Hippocampal formation (tissue), 2 donors: ENCODE results near the gene B3GNT4.
"Not testable (repeated sequence)": the region's sequence is repeated elsewhere in the genome, so short reads cannot be mapped to it uniquely, and the experiment has no call there.

ENCODE experiments used
- DNase-seq, 2 donors: peaks; one replicate each; lab custom pipeline; 2025; lab: John Stamatoyannopoulos, UW

B3GNT4 gene

DNA sequence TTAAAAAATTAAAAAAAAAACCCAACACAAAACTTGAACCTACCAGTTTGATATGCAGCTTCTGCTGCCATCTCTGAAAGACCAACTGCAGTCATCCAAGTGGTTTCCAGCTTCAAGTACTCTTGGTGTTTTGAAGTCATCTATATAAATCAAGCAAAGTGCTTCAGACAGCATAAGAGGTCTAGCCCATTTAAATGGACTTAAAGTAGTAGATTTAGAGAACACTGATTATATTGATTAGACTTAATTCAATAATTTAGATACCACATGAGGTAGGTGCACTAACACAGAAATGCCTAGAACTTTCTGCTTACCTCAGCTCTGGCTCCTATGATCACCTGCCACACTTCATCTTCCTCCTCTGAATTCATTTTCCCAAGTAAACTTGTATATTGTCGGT is 12.9 kb downstream of the B3GNT4 start:
- DNase-seq, result no peak

DNA sequence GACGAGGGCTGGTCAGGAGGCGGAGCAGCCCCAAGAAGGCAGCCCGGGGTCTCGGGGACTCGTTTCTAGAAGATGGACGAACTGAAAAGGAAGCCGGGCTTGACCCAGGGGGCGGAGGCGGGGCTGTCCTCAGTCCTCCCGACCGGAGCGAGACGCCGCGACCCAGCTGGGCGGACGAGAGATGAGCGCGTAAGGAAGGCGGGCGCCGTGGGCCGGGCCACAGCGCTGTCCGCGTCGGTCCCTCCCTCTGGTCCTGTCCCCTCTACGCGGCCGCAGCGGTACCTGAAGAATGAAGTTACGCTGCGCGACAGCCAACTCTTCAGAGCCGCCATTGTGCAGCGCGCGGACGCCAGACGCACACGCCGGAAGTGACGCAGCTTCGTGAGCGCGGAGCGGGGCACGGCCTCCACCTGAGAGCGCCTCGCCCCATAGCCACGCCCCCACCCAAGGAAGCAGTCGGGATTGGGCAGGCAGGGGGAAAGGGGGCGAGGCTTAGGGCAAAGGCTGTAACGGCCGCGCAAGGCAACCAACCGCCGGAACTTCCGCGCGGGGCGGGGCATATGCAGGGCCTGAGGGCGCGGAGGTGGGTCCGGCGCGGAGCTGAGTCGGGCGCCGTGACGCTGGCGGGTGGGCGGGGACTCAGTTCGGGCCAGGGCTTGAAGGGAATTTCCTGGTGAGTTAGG is 22.3 kb downstream of the B3GNT4 start, which contains the start of gene DIABLO:
Gene DIABLO (minus strand): TSS at position 370 of the 683 bp plus-strand sequence. CDS start 38 bp downstream, at position 332.
- peak; percentile 99 to 100 for DNase-seq

DNA sequence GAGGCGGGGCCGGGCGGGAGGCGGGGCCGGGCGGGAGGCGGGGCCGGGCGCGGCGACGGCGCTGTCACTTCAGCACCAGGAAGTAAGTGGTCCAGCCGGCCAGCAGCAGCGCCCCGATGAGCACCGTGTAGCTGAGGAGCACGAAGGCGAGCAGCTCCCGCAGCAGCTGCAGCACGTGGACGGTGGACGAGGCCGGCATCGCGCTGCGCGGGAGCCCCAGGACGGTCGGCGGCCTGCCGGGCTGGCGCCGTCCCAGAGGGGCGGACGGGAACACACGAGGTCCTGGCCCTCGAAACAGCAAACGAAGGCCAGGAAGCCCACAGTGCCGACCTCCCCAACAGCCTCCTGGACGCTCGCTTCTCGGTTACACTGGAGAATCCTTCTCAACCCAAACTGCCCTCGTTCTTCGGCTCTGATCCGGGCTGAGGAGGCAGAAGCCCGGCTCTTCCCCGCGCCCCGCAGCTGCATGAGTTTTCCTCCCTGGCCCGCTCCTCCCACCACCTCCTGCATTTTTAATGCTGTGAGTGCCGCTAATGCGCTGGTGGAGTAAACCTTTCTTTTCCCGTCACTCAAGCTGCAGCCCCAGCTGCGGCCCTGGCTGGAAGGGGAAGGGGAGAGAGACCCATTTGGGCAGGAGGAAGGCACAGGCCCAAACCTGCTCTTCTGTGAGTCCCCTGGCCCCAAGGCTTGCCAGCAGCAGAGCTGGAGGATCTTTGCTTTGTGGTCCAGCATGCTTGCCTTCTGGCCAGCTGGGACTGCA is 23.0 kb downstream of the B3GNT4 start:
- DNase-seq, result no peak

DNA sequence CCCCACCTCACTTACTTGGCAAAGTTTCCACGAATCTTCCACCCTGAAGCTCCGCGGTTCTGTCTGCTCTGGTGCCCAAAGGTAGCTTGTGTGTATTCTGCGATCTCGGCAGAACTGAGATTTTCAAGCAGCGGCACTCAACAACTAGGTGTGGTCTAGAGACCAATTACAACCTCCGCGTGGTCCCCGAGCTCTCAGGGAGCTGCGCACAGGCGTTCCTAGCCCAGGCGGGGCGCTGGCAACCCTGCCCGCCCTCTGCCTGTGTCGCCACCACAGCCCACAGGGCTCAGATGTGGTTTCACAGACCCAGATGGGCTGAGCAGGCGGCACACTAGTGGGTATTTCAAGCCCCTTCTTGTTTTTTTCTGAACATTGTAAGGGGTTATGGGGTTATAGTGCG is 23.8 kb downstream of the B3GNT4 start:
- no peak for DNase-seq

DNA sequence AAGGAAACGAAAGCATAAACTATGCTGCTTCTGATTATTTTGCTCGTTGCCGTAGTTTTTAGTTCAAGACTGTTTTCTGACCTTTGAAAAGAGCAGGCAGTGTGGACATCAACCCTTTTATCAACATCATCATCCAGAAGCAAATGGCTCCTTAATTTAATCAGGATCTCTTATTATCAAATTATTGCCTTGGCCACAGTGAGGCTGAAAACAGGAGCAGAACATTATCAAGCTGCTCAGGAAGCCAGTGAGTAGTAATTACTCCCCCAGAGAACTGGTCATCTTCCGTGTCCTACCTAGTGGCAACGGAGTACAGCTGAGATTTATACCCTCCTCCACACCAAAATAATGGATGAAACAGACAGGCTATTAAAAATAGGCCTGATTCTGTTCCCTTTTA is 24.6 kb downstream of the B3GNT4 start:
- DNase-seq, result no peak

DNA sequence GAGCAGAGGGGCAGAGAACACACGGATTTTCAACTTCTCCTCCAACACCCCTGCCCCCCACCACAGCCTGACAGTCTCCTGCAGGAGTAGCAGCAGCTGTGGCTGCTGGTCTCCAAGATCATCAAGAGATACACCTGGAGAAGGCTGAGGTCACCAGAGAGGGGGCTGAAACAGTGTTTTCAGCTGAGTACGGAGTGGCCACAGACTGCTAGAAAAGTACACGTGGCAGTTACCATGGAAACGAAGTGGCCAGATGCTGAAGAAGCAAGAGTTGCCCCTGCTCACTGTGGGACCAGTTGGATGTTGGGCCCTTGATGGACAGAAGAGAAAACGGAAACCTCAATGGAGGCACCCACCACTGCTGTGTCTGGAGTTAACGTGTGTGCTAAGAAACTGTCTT is 27.3 kb downstream of the B3GNT4 start:
- no peak for DNase-seq

DNA sequence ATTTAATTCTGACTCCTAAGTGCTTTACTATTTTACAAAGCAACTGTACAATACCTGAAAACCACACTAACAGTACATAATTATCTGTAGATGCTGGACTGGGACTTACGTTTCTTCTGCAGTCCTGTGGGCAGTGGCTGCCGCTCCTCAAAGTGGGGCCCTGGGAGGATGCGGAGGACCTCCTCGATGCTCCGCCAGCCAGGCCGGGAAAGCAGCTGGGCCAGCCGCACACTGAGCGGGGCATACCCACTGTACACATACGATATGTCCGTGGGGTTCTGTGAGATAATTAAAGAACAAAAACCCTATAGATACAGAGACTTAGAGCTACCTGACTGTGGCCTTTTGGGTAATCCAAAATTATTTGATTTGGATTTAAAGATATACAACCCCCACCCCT is 29.2 kb downstream of the B3GNT4 start:
- DNase-seq, result no peak

DNA sequence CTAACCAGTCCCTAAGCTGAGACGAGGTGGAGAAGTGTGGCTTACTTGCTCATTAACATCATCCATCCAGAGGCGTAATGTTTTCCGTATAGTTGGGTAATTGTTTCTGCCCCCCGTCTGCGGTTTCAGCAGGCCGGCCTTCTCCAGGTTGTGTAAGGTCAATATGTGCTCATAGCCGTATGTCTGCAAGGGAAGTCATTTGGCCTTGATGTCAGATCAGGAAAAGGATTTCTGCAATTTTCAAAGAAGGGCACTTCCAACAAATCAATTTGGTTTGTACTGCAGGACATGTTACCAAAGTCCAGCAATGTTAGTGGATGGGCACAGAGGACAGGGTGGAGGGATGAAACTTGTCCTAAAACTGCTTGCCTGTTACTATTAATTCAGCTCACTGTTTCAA is 32.2 kb downstream of the B3GNT4 start:
- DNase-seq, result no peak

DNA sequence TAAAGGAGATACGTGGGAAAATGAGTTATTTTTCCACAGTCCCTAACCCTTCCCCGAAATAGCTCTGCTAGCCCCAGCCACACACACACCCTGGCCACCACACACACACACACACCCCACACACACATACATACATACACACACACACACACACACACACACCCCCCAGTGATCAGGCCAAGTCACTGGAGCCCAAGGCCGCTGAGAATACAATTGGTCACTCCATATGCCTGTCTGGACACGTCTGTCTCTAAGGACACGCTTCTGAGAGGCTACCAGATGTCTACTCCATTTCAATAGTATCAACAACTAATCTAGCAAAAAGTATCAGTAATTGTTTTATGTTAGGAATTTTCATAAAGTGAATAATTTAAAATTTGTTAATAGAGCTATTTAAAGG is 35.4 kb downstream of the B3GNT4 start:
- DNase-seq, result no peak

DNA sequence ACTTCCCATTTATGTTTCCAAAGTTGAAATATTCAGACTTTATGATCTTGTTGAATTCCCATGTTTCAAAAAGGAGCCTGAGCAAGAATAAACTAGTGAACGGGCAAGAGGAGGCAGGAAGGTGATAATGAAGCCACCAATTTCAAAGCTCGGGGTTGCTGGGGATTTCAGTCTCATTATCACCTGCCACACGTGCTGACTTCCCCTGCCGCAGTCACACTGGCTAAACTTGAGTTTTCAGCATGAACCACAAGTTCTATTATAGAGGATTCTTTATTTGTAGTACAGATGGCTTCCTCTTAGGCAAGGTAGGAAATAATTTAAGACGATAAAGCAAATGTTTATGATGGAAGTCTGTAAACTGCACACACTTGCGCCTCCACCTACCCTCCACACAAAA is 40.5 kb downstream of the B3GNT4 start:
- no peak for DNase-seq

DNA sequence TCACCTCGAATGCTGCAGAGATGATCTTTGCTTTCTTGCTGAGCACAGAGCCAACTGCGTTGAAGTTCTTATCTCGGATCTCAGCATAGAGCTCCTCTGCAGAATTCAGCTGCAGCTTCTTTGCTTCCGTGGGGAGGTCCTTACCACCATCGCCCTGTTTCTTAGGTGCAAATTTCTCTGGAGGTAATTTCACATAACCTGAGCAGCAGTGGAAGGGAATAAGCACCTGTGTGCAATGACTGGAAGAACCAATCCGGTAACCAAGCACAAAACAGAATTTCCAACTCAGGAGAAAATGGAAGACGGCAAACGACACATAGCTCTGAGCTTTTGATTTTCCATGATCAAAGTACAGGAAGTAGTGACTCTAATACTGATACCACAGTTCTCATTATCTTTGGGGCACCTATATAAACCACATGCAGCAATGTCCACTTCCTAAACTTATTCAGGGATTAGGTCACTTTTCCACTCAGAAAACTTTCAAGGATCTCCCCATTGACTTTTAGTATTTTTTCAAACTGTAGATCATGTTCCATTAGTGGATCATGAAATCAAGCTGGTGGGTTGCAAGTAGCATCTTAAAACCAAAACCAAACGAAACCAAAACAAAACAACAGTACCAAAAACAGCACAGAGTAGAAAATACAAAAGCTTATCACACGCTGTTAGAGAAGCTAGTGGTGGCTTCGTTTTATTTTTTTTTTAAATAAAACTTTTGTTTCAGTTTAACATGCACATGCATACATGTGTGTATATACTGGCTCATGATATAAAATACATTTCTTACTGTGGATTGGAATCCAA is 41.3 kb downstream of the B3GNT4 start:
- no peak for DNase-seq

DNA sequence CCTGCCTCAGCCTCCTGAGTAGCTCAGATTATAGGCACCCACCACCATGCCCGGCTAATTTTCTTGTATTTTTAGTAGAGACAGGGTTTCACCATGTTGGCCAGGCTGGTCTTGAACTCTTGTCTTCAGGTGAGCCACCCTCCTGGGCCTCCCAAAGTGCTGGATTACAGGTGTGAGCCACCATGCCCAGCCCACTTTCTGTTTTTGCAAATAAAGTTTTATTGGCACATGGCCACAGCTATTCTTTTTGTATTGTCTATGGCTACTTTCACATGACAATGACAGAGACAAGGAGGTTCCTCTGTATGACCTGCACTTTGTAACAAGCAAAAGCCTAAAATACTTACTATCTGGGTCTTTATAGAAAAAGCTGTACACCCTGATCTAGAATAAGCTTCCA is 42.0 kb downstream of the B3GNT4 start:
- DNase-seq, result no peak

DNA sequence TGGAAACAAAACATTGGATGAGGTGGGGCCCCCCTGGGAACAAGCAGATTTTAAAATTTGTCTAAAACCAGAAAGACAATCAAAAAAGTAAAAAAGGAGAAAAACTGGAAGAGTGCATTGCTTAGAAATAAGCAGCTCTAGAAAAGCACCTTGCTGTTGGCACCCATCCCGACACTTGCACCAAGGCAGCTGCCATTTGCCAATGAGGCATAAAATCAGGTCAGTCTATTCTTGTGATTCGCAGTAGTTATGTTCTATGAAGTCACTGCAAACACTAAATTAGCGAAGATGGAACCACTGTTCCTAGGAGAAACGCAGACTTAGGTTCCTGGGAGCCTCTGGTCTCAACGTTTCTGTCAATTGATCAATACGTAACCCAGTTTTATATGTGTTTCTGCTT is 46.5 kb downstream of the B3GNT4 start:
- no peak for DNase-seq

DNA sequence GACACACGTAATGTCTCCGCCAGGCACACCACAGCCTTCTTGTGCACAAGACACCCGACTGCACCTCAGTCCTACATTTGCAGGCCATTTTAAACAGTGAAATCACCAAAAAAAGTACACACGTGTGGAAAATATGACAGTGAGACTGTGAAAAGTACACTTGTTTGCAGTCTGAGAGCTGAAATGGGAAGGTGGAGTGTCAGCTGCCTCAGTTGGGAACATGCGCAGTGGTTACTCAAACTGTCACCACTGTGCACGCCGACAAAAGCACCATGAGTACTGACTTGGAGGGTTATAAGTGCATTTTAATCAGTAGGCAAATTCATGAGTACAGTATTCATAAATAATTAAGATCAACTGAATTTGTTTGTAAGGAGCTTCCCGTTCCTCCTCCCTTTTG is 47.0 kb downstream of the B3GNT4 start:
- no peak for DNase-seq

DNA sequence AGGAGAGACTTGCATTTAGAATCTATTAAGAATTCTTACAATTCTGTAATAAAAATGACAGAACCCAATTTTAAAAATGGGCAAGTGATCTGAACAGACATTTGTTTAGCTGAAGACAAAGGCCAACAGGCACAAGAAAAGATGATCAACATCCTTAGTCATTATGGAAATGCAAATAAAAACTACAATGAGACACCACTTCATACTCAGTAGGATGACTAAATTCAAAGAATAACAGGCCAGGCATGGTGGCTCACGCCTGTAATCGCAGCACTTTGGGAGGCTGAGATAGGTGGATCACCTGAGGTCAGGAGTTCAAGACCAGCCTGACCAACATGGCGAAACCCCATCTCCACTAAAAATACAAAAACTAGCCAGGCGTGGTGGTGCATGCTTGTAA is 55.0 kb downstream of the B3GNT4 start:
- DNase-seq, result not testable (repeated sequence)
